T-helper 1 cell treated with Interleukin-12 subunit alpha and Interleukin-12 subunit beta and Interleukin-4 antibody, amounts not matched to agents 30 μg/mL and 1 μg/mL, for 36 hours (primary cell): ENCODE data around the gene RPIA.
"Not testable (repeated sequence)": the region's sequence is repeated elsewhere in the genome, so short reads cannot be mapped to it uniquely, and the experiment has no call there.

Experiments
- H3K27ac Mint-ChIP-seq: one replicate; pipeline ENCODE4 v1.8.0; 2021; ENCODE audit warnings: mild to moderate bottlenecking, mixed read lengths
- H3K27me3 Mint-ChIP-seq: one replicate; pipeline ENCODE4 v1.8.0; 2021; ENCODE audit warnings: low read depth, mixed read lengths
- H3K36me3 Mint-ChIP-seq: one replicate; pipeline ENCODE4 v1.8.0; 2021; ENCODE audit warnings: low read depth, mixed read lengths
- H3K4me1 Mint-ChIP-seq: one replicate; pipeline ENCODE4 v1.8.0; 2021; ENCODE audit warnings: low read depth, mixed read lengths
- H3K4me3 Mint-ChIP-seq: one replicate; pipeline ENCODE4 v1.8.0; 2021; ENCODE audit warnings: mild to moderate bottlenecking, moderate library complexity, mixed read lengths
- H3K9me3 Mint-ChIP-seq: one replicate; pipeline ENCODE4 v1.8.0; 2021; ENCODE audit warnings: mixed read lengths

RPIA gene

GRCh38 chr2:88691339-88692183 lies at the start of gene RPIA:
RPIA (plus strand) TSS chr2:88691673; CDS start chr2:88691699, 26 bp downstream.
- no peaks in the 10 kb centered on the region for H3K36me3 Mint-ChIP-seq
- peak within 1 kb of the TSS; percentile 88 for H3K4me3 Mint-ChIP-seq
- H3K9me3 Mint-ChIP-seq = no peaks in the 10 kb centered on the region
- peak within 1 kb of the TSS; percentile 92 for H3K27ac Mint-ChIP-seq
- H3K27me3 Mint-ChIP-seq = no peaks in the 10 kb centered on the region
- peaks cover 36% of the 10 kb centered on the region for H3K4me1 Mint-ChIP-seq

DNA sequence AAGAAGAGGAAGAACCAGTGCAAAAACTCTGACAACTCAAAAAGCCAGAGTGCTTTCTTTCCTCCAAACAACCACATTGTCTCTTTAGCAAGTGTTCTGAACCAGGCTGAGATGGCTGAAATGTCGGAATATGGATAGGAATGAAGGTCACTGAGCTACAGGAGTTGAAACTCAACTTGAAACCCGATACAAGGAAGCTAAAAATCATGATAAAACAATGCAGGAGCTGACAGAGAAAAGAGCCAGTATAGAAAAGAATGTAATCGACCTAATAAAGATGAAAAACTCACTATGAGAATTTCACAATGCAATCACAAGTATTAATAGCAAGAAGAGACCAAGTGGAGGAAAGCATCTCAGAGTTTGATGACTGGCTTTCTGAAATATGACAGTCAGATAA lies 49.2 kb upstream of the RPIA start:
- Mint-ChIP-seq H3K4me3 (no peak overlapping the region), H3K4me1 (peaks cover 62% of the 10 kb centered on the region), H3K27me3 (peaks cover 19% of the 10 kb centered on the region), H3K9me3 (peaks cover 28% of the 10 kb centered on the region), H3K36me3 (peaks cover 13% of the 10 kb centered on the region), H3K27ac (peak overlapping the region; percentile 39)

DNA sequence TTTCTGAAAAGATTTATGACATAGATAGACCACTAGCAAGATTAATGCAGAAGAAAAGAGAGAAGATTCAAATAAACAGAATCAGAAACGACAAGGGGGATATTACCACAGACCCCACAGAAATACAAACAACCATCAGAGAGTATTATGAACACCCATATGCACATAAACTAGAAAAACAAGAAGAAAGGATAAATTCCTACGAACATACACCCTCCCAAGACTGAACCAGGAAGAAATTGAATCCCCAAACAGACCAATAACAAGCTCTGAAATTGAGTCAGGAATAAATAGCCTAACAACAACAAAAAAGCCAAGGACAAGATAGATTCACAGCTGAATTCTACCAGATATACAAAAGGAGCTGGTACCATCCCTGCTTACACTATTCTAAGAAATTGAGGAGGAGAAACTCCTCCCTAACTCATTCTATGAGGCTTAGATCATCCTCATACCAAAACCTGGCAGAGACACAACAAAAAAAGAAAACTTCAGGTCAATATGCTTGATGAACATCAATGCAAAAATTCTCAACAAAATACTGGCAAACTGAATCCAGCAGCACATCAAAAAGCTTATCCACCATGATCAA lies 46.1 kb upstream of the RPIA start:
- H3K27me3 Mint-ChIP-seq = peaks cover 19% of the 10 kb centered on the region
- not testable (repeated sequence) for H3K9me3 Mint-ChIP-seq, H3K36me3 Mint-ChIP-seq
- H3K4me1 Mint-ChIP-seq = peaks cover 36% of the 10 kb centered on the region
- peak overlapping the region; percentile 46 for H3K27ac Mint-ChIP-seq
- peak overlapping the region; percentile 1 for H3K4me3 Mint-ChIP-seq

- H3K27me3 Mint-ChIP-seq = peaks cover 11% of the 10 kb centered on the region
- H3K4me3 Mint-ChIP-seq = no peak overlapping the region
- H3K4me1 Mint-ChIP-seq = peaks cover 6% of the 10 kb centered on the region
- H3K9me3 Mint-ChIP-seq = no peaks in the 10 kb centered on the region
- no peak overlapping the region for H3K27ac Mint-ChIP-seq
- no peaks in the 10 kb centered on the region for H3K36me3 Mint-ChIP-seq
Observed at GRCh38 chr2:88651646-88652045, 39.8 kb upstream of the RPIA start.

DNA sequence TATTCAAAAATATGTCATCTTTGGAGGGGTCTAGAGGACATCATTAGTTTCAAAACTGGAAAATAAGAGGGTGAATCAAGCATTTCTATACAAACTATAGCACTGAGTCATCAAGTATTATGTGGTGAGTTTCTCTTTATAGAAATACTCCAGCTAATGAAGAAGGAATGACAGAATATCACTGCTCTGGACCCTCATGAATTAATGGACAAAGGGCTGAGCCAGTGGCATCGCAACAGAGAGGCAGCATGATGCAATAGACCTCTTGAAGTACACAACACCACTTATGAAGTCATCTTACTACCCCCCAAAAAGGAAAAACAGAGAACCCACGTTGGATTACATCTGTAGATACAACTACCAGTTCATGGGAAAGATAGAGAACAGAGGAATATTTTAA lies 36.8 kb upstream of the RPIA start:
- H3K36me3 Mint-ChIP-seq = no peaks in the 10 kb centered on the region
- H3K4me3 Mint-ChIP-seq = no peak overlapping the region
- peaks cover 8% of the 10 kb centered on the region for H3K27me3 Mint-ChIP-seq
- H3K4me1 Mint-ChIP-seq = peaks cover 6% of the 10 kb centered on the region
- no peaks in the 10 kb centered on the region for H3K9me3 Mint-ChIP-seq
- no peak overlapping the region for H3K27ac Mint-ChIP-seq

GRCh38 chr2:88656690-88657089 lies 34.8 kb upstream of the RPIA start:
- no peak overlapping the region for H3K4me3 Mint-ChIP-seq
- H3K4me1 Mint-ChIP-seq = peaks cover 5% of the 10 kb centered on the region
- no peak overlapping the region for H3K27ac Mint-ChIP-seq
- no peaks in the 10 kb centered on the region for H3K36me3 Mint-ChIP-seq
- H3K27me3 Mint-ChIP-seq = peaks cover 3% of the 10 kb centered on the region
- H3K9me3 Mint-ChIP-seq = no peaks in the 10 kb centered on the region

- Mint-ChIP-seq H3K4me3 (no peak overlapping the region), H3K36me3 (no peaks in the 10 kb centered on the region), H3K9me3 (no peaks in the 10 kb centered on the region), H3K27ac (no peak overlapping the region), H3K4me1 (peaks cover under 1% of the 10 kb centered on the region), H3K27me3 (no peaks in the 10 kb centered on the region)
Observed at GRCh38 chr2:88657131-88657530, 34.3 kb upstream of the RPIA start.

GRCh38 chr2:88658326-88658725 lies 33.1 kb upstream of the RPIA start:
- Mint-ChIP-seq H3K27ac (no peak overlapping the region), H3K27me3 (no peaks in the 10 kb centered on the region), H3K4me3 (no peak overlapping the region), H3K4me1 (no peaks in the 10 kb centered on the region), H3K9me3 (no peaks in the 10 kb centered on the region), H3K36me3 (no peaks in the 10 kb centered on the region)

DNA sequence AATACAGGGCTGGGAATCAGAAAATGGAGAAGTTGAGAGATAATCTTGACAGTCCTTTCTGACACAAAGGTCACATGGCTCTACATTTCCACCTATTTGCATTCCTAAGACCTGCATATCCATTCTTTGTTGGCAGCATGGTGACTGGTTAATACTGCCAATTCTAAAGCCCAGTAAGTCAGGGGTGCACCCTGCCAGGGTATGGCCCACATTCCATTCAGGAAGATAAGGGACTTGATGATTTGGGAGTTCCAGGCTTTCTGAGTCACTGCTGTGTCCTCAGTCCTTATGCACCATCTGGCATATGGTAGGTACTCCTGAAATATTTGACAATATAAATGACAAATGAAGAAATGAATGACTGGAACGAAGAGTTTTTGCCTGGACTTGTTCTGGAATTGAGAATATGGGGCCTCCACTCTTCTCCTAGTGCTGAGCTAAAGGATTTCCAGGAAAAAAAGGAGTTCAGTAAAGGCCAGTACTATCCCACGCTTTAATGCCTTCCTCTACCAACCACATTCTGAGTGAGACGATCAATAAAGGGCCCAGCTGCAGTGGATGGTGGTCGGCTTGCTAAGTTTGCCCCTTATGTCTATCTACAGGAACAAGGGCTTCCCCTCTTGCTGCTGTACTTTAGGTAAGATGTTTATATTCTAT lies 32.5 kb upstream of the RPIA start:
- H3K4me3 Mint-ChIP-seq = no peak overlapping the region
- no peaks in the 10 kb centered on the region for H3K27me3 Mint-ChIP-seq
- no peaks in the 10 kb centered on the region for H3K9me3 Mint-ChIP-seq
- no peak overlapping the region for H3K27ac Mint-ChIP-seq
- no peaks in the 10 kb centered on the region for H3K4me1 Mint-ChIP-seq
- H3K36me3 Mint-ChIP-seq = no peaks in the 10 kb centered on the region

DNA sequence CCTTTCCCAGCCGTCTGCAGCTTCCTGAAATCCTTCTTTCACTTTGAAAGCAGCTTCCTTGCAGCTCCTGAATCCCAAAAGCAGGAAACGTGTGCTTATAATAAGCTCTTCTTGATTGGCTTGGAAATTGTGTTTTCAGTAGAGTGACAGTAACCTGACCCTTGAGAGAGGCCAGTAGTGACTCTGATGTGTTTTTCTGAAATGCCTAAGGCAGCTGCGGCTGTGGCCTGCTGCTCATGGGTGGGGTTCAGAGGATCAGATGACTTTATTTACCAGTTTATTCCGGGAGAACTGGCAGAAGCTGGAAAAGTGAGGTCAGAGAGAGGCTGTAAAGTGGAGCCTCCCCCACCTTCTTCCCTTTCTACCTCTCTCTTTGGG lies 31.9 kb upstream of the RPIA start:
- no peaks in the 10 kb centered on the region for H3K36me3 Mint-ChIP-seq

DNA sequence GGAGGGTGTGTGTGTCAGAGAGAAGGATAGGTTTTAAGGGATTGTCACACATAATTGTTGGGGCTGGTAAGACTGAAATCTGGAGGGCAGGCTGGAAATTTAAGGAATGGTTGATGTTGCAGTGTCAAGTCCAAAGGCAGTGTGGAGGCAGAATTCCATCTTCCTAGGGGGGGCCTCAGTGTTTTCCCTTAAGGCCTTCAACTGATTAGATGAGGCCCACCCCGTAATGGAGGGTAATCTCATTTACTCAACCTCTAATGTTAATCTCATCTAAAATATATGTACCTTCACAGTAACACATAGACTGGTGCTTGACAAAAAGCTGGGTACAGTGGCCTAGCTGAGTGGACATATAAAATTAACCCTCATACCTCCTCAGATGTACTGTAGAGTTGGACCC lies 30.9 kb upstream of the RPIA start:
- H3K27me3 Mint-ChIP-seq = no peaks in the 10 kb centered on the region

More for the DNA sequence above, 31.9 kb upstream of the RPIA start:
- Mint-ChIP-seq H3K27me3 (no peaks in the 10 kb centered on the region), H3K4me1 (no peaks in the 10 kb centered on the region), H3K9me3 (no peaks in the 10 kb centered on the region), H3K27ac (no peak overlapping the region), H3K4me3 (no peak overlapping the region)

GRCh38 chr2:88666576-88666975 lies 24.9 kb upstream of the RPIA start:
- Mint-ChIP-seq H3K9me3 (no peaks in the 10 kb centered on the region), H3K27ac (no peak overlapping the region), H3K4me3 (no peak overlapping the region), H3K36me3 (no peaks in the 10 kb centered on the region), H3K27me3 (no peaks in the 10 kb centered on the region), H3K4me1 (peaks cover 3% of the 10 kb centered on the region)

More for the DNA sequence above, 30.9 kb upstream of the RPIA start:
- Mint-ChIP-seq H3K27ac (no peak overlapping the region), H3K9me3 (no peaks in the 10 kb centered on the region), H3K4me3 (no peak overlapping the region), H3K4me1 (no peaks in the 10 kb centered on the region), H3K36me3 (no peaks in the 10 kb centered on the region)

GRCh38 chr2:88667219-88667618 lies 24.3 kb upstream of the RPIA start:
- H3K4me3 Mint-ChIP-seq = no peak overlapping the region
- H3K4me1 Mint-ChIP-seq = peaks cover 3% of the 10 kb centered on the region
- H3K36me3 Mint-ChIP-seq = no peaks in the 10 kb centered on the region

GRCh38 chr2:88668862-88669261 lies 22.6 kb upstream of the RPIA start:
- no peak overlapping the region for H3K4me3 Mint-ChIP-seq
- H3K36me3 Mint-ChIP-seq = no peaks in the 10 kb centered on the region
- peaks cover 3% of the 10 kb centered on the region for H3K4me1 Mint-ChIP-seq
- H3K27ac Mint-ChIP-seq = no peak overlapping the region
- no peaks in the 10 kb centered on the region for H3K9me3 Mint-ChIP-seq
- H3K27me3 Mint-ChIP-seq = peaks cover 4% of the 10 kb centered on the region

More at GRCh38 chr2:88667219-88667618, 24.3 kb upstream of the RPIA start:
- no peaks in the 10 kb centered on the region for H3K9me3 Mint-ChIP-seq
- H3K27me3 Mint-ChIP-seq = no peaks in the 10 kb centered on the region
- no peak overlapping the region for H3K27ac Mint-ChIP-seq
